GM23248 (cell line): ENCODE measurements around the gene ELOF1. TPM values are rescaled to one million over a fixed set of nuclear protein-coding genes. Genes with fewer than 3 reads are reported as not detected.
"Not testable (repeated sequence)": the region's sequence is repeated elsewhere in the genome, so short reads cannot be mapped to it uniquely, and the experiment has no call there.

ENCODE experiments used
- DNase-seq: peaks from one replicate; pipeline ENCODE4 v3.0.0-alpha.2; 2015
- H2AFZ ChIP-seq: fragments of 200-600 bp; sonication (generic); 2 replicates; pipeline ENCODE4 v1.6.1; 2016; ENCODE audit warnings: antibody characterized with exemption
- H3F3A ChIP-seq: fragments of 200-600 bp; sonication (generic); 2 replicates; pipeline ENCODE4 v1.6.1; 2016; ENCODE audit warnings: mild to moderate bottlenecking, antibody characterized with exemption, mixed run types; ENCODE audit not compliant: insufficient read depth
- H3K27ac ChIP-seq: fragments of 200-600 bp; sonication (generic); 2 replicates; pipeline ENCODE4 v1.5.1; 2016; ENCODE audit warnings: mild to moderate bottlenecking
- H3K27me3 ChIP-seq: fragments of 200-600 bp; sonication (generic); replicated peaks from 2 replicates; pipeline ENCODE4 v1.6.1; 2016; ENCODE audit warnings: mild to moderate bottlenecking; ENCODE audit not compliant: insufficient read depth
- H3K36me3 ChIP-seq: fragments of 200-600 bp; sonication (generic); 2 replicates; pipeline ENCODE4 v1.6.1; 2016; ENCODE audit warnings: low read depth, mild to moderate bottlenecking
- H3K4me1 ChIP-seq: fragments of 200-600 bp; sonication (generic); 2 replicates; pipeline ENCODE4 v1.6.1; 2016; ENCODE audit warnings: mild to moderate bottlenecking; ENCODE audit not compliant: insufficient read depth
- H3K4me2 ChIP-seq: fragments of 200-600 bp; sonication (generic); one replicate; pipeline ENCODE4 v1.6.1; 2016; ENCODE audit warnings: mild to moderate bottlenecking; ENCODE audit not compliant: unreplicated experiment
- H3K4me3 ChIP-seq: fragments of 200-600 bp; sonication (generic); 2 replicates; pipeline ENCODE4 v1.5.1; 2016; ENCODE audit warnings: mild to moderate bottlenecking
- H3K79me2 ChIP-seq: fragments of 200-600 bp; sonication (generic); 2 replicates; pipeline ENCODE4 v1.6.1; 2016; ENCODE audit warnings: mild to moderate bottlenecking; ENCODE audit not compliant: insufficient read depth
- H3K9ac ChIP-seq: fragments of 200-600 bp; sonication (generic); 2 replicates; pipeline ENCODE4 v1.6.1; 2016; ENCODE audit warnings: mild to moderate bottlenecking
- H3K9me2 ChIP-seq: fragments of 200-600 bp; sonication (generic); 2 replicates; pipeline ENCODE4 v1.6.1; 2016; ENCODE audit warnings: mixed run types, mild to moderate bottlenecking, moderate library complexity; ENCODE audit not compliant: insufficient read depth
- H3K9me3 ChIP-seq: fragments of 200-600 bp; sonication (generic); one replicate; pipeline ENCODE4 v1.6.1; 2017; ENCODE audit warnings: low read depth
- H4K20me1 ChIP-seq: fragments of 200-600 bp; sonication (generic); 2 replicates; pipeline ENCODE4 v1.6.0; 2016; ENCODE audit not compliant: insufficient read depth
- EZH2 ChIP-seq: fragments of 200-600 bp; sonication (generic); IDR thresholded peaks from 2 replicates; pipeline ENCODE4 v1.6.1; 2018; ENCODE audit warnings: antibody characterized with exemption, mild to moderate bottlenecking; ENCODE audit not compliant: insufficient read depth, poor library complexity, severe bottlenecking
- EZH2phosphoT487 ChIP-seq: fragments of 200-600 bp; sonication (generic); IDR thresholded peaks from 2 replicates; pipeline ENCODE4 v1.6.1; 2018; ENCODE audit warnings: antibody characterized with exemption, moderate library complexity, mild to moderate bottlenecking, low read depth; ENCODE audit not compliant: insufficient read depth
- WGBS, 2 experiments: methylation state at CpG; one replicate each; pipeline ENCODE4 v1.1.6; 2015 to 2017; ENCODE audit warnings: low lambda C conversion rate in 2 of 2, low coverage in 1 of 2; ENCODE audit errors: missing lambda C conversion rate in 2 of 2; 5-methylcytosine and 5-hydroxymethylcytosine counted together
- in situ Hi-C: fragments of 300-500 bp; cut with MboI; formaldehyde crosslinking; loops from 2 replicates; pipeline ENCODE4 v1.15.0; 2020
- polyA plus RNA-seq: library from polyadenylated mRNA; unstranded; fragments of >200 nt; fragmentation: Nextera tagmentation; extraction: Ambion mirVana; gene quantifications from 2 replicates; pipeline ENCODE4 v1.2.1, GENCODE V29; 2016
- total RNA-seq: library from RNA; depleted of rRNA; stranded (reverse); fragments of >200 nt; shearing (Covaris generic); gene quantifications from 2 replicates; pipeline ENCODE4 v1.2.3, GENCODE V29; 2014; rRNA removed

The ELOF1 gene
- total RNA-seq: 32.4 and 50.6 TPM in 2 replicates
- polyA plus RNA-seq: 71.8 and 72.6 TPM in 2 replicates

GRCh38 chr19:11558881-11559828 is at the start of gene ELOF1:
Gene ELOF1 (minus strand): TSS chr19:11559230. CDS start chr19:11554347, 4,883 bp downstream.
- in situ Hi-C loops: no loop called here
- peaks cover 3% of the 10 kb centered on the region; the same call in 1 of the 2 replicates for H3F3A ChIP-seq
- H3K27me3 ChIP-seq: no peaks in the 10 kb centered on the region
- H3K79me2 ChIP-seq: peaks cover 47% of the 10 kb centered on the region
- TF ChIP-seq EZH2phosphoT487: no peak
- no peak for TF ChIP-seq EZH2
- H3K4me2 ChIP-seq: peak within 1 kb of the TSS; percentile 82
- no peaks in the 10 kb centered on the region for H3K9me3 ChIP-seq
- peak within 1 kb of the TSS; percentile 91 for H2AFZ ChIP-seq
- H3K36me3 ChIP-seq: no peaks in the 10 kb centered on the region
- peak within 1 kb of the TSS; percentile 85 for H3K4me3 ChIP-seq
- peaks cover 5% of the 10 kb centered on the region for H3K4me1 ChIP-seq
- no peaks in the 10 kb centered on the region for H3K9me2 ChIP-seq
- peak; percentile 100 for DNase-seq
- H3K9ac ChIP-seq: peak within 1 kb of the TSS; percentile 80
- H3K27ac ChIP-seq: 0 out of 2 replicates have a peak within 1 kb of the TSS, but pooled peaks have one; percentile 6
- H4K20me1 ChIP-seq: no peaks in the 10 kb centered on the region
- WGBS, 2 experiments: 3% methylated on average over 55 of the region's 57 CpGs

- in situ Hi-C loops: no loop called here
- TF ChIP-seq EZH2 (no peak), EZH2phosphoT487 (no peak)
- H3K27me3 ChIP-seq: no peaks in the 10 kb centered on the region
- H3K36me3 ChIP-seq: no peaks in the 10 kb centered on the region
- peaks cover 11% of the 10 kb centered on the region; the same call in 1 of the 2 replicates for H3F3A ChIP-seq
- H3K27ac ChIP-seq: no peak overlapping the region
- H2AFZ ChIP-seq: no peak overlapping the region
- peaks cover 96% of the 10 kb centered on the region for H3K79me2 ChIP-seq
- H3K4me1 ChIP-seq: no peaks in the 10 kb centered on the region
- no peak overlapping the region for H3K9ac ChIP-seq
- no peaks in the 10 kb centered on the region for H3K9me3 ChIP-seq
- DNase-seq: no peak
- H3K4me3 ChIP-seq: no peak overlapping the region
- H4K20me1 ChIP-seq: no peaks in the 10 kb centered on the region
- WGBS, 2 experiments: 96 to 99% methylated on average over 8 of the region's 8 CpGs
- no peaks in the 10 kb centered on the region for H3K9me2 ChIP-seq
- H3K4me2 ChIP-seq: no peak overlapping the region
Observed at GRCh38 chr19:11606484-11606883, 47.5 kb upstream of the ELOF1 start.

GRCh38 chr19:11599704-11600103 is 40.7 kb upstream of the ELOF1 start:
- H3K4me2 ChIP-seq, H3K9me3 ChIP-seq, in situ Hi-C loops, H3K9me2 ChIP-seq, H3K27ac ChIP-seq, H3K36me3 ChIP-seq, H3K4me1 ChIP-seq, H3F3A ChIP-seq, H3K27me3 ChIP-seq, H3K4me3 ChIP-seq, H2AFZ ChIP-seq, H4K20me1 ChIP-seq, H3K9ac ChIP-seq, DNase-seq: not testable (repeated sequence)
- WGBS, 2 experiments: 95 to 98% methylated on average over 8 of the region's 8 CpGs
- H3K79me2 ChIP-seq: peaks cover 74% of the 10 kb centered on the region

GRCh38 chr19:11598746-11599145 is 39.7 kb upstream of the ELOF1 start:
- Histone ChIP-seq H3K9ac (peak overlapping the region; percentile 95; the same call in 1 of the 2 replicates), H4K20me1 (no peaks in the 10 kb centered on the region), H3K27ac (no peak overlapping the region), H3K79me2 (peaks cover 65% of the 10 kb centered on the region), H3K27me3 (no peaks in the 10 kb centered on the region), H3F3A (no peaks in the 10 kb centered on the region), H2AFZ (no peak overlapping the region), H3K4me2 (peak overlapping the region; percentile 74), H3K36me3 (no peaks in the 10 kb centered on the region), H3K9me2 (no peaks in the 10 kb centered on the region), H3K9me3 (no peaks in the 10 kb centered on the region), H3K4me1 (peaks cover 7% of the 10 kb centered on the region; the same call in 1 of the 2 replicates), H3K4me3 (peak overlapping the region; percentile 89)
- no peak for TF ChIP-seq EZH2phosphoT487
- TF ChIP-seq EZH2: no peak
- WGBS, 2 experiments: 98 to 100% methylated on average over 2 of the region's 2 CpGs
- no peak for DNase-seq
- in situ Hi-C loops: no loop called here
